Caco-2 (cell line): ENCODE measurements around the gene GREM1. TPM values are rescaled to one million over a fixed set of nuclear protein-coding genes. Genes with fewer than 3 reads are reported as not detected.

Experiments
- BruUV-seq: library from RNA; stranded (reverse); fragments of 400-500 nt; replicated peaks from 2 replicates; lab custom pipeline; 2021; lab: Mats Ljungman, UMichigan
- CTCF ChIA-PET: fragments of 300-600 bp; sonication (Branson Sonifier 250); formaldehyde crosslinking; loops from one replicate; lab custom pipeline; 2022; ENCODE audit warnings: antibody characterized with exemption; lab: Charles Lee
- POLR2A ChIA-PET: fragments of 300-600 bp; sonication (Branson Sonifier 250); formaldehyde crosslinking; loops from one replicate; lab custom pipeline; 2022; ENCODE audit warnings: antibody characterized with exemption; lab: Charles Lee
- DNase-seq, 2 experiments: peaks; one replicate each; pipeline versions ENCODE4 v3.0.0 to v3.0.0-alpha.2; 2020 to 2022
- H3K27me3 ChIP-seq: replicated peaks from 2 replicates; pipeline ENCODE4 v1.6.0; 2011; ENCODE audit warnings: low read length; ENCODE audit not compliant: control insufficient read depth, insufficient read depth
- H3K36me3 ChIP-seq: 2 replicates; pipeline ENCODE4 v1.5.1; 2011; ENCODE audit warnings: low read length; ENCODE audit not compliant: control insufficient read depth, insufficient read depth
- H3K4me1 ChIP-seq: fragments of 250-450 bp; sonication (Bioruptor Pico); 2 replicates; pipeline ENCODE4 v1.5.1; 2020; ENCODE audit warnings: mild to moderate bottlenecking
- H3K4me3 ChIP-seq: 2 replicates; pipeline ENCODE4 v1.5.1; 2011; ENCODE audit warnings: low read depth, mild to moderate bottlenecking, control low read depth, low read length
- H3K9me3 ChIP-seq: fragments of 250-450 bp; sonication (Bioruptor Pico); 2 replicates; pipeline ENCODE4 v1.5.1; 2020; ENCODE audit warnings: mild to moderate bottlenecking, moderate library complexity
- H3K27ac Mint-ChIP-seq: one replicate; pipeline ENCODE4 v1.8.0; 2022; ENCODE audit warnings: mixed read lengths; ENCODE audit not compliant: unreplicated experiment
- H3K27me3 Mint-ChIP-seq: one replicate; pipeline ENCODE4 v1.8.0; 2022; ENCODE audit warnings: mixed read lengths; ENCODE audit not compliant: insufficient read depth, unreplicated experiment
- H3K36me3 Mint-ChIP-seq: one replicate; pipeline ENCODE4 v1.8.0; 2022; ENCODE audit warnings: mild to moderate bottlenecking, mixed read lengths; ENCODE audit not compliant: insufficient read depth, unreplicated experiment
- H3K4me1 Mint-ChIP-seq: one replicate; pipeline ENCODE4 v1.8.0; 2022; ENCODE audit warnings: low read depth, mixed read lengths; ENCODE audit not compliant: unreplicated experiment
- H3K4me3 Mint-ChIP-seq: one replicate; pipeline ENCODE4 v1.8.0; 2022; ENCODE audit warnings: mild to moderate bottlenecking, moderate library complexity, mixed read lengths; ENCODE audit not compliant: unreplicated experiment
- H3K9me3 Mint-ChIP-seq: one replicate; pipeline ENCODE4 v1.8.0; 2022; ENCODE audit warnings: mixed read lengths; ENCODE audit not compliant: unreplicated experiment
- CTCF ChIP-seq, 2 experiments: fragments of 200-600 bp in 1 of 2; IDR thresholded peaks; 1 replicate in 1 of 2; 2 replicates in 1 of 2; pipeline versions ENCODE4 v1.5.1 to v1.8.0; 2011 to 2022; ENCODE audit warnings: antibody characterized with exemption in 1 of 2, control low read depth in 1 of 2, inconsistent platforms in 1 of 2, low read depth in 1 of 2, low read length in 1 of 2, mild to moderate bottlenecking in 1 of 2, moderate library complexity in 1 of 2; ENCODE audit not compliant: insufficient read depth in 1 of 2, severe bottlenecking in 1 of 2, unreplicated experiment in 1 of 2
- intact Hi-C: fragments of 100-400 bp; cut with micrococcal nuclease; formaldehyde crosslinking; loops from one replicate; pipeline ENCODE4 v1.10.0; 2022; ENCODE audit not compliant: unreplicated experiment
- total RNA-seq: library from RNA; stranded (reverse); gene quantifications from 2 replicates; pipeline ENCODE4 v1.2.3, GENCODE V29; 2022

The GREM1 gene
- total RNA-seq, 1 experiment from 2014 or later, result 0.54 TPM

GRCh38 chr15:32700501-32701150 is 17.2 kb upstream of the GREM1 start:
- Histone ChIP-seq H3K9me3 (no peaks in the 10 kb centered on the region), H3K36me3 (no peaks in the 10 kb centered on the region), H3K4me1 (peaks cover 11% of the 10 kb centered on the region), H3K4me3 (no peak overlapping the region), H3K27me3 (no peaks in the 10 kb centered on the region)
- BruUV-seq, result no TSS peak
- POLR2A ChIA-PET, result no interaction called here
- CTCF ChIA-PET, result no interaction called here
- no peak for TF ChIP-seq CTCF (IDR thresholded peaks at IDR 0.05; ENCODE audit: insufficient read depth in 1 of 2, low read depth in 1 of 2, low read length in 1 of 2, severe bottlenecking in 1 of 2, unreplicated experiment in 1 of 2)
- H3K4me1 Mint-ChIP-seq, result no peaks in the 10 kb centered on the region
- no peak overlapping the region for H3K4me3 Mint-ChIP-seq
- H3K9me3 Mint-ChIP-seq, result no peaks in the 10 kb centered on the region
- intact Hi-C loops, result loop anchor here (10.0 kb wide), 1 partner anchor 84 kb away; no protein-coding TSS in a partner anchor
- H3K27me3 Mint-ChIP-seq, result no peaks in the 10 kb centered on the region
- DNase-seq, result peak; percentile 32 to 59
- H3K27ac Mint-ChIP-seq, result peak overlapping the region; percentile 30
- H3K36me3 Mint-ChIP-seq, result no peaks in the 10 kb centered on the region

GRCh38 chr15:32701863-32702262 is 15.9 kb upstream of the GREM1 start:
- no peak overlapping the region for H3K4me3 ChIP-seq
- Mint-ChIP-seq H3K4me3 (no peak overlapping the region), H3K27ac (no peak overlapping the region), H3K4me1 (peaks cover 4% of the 10 kb centered on the region), H3K27me3 (no peaks in the 10 kb centered on the region), H3K36me3 (no peaks in the 10 kb centered on the region), H3K9me3 (no peaks in the 10 kb centered on the region)
- no TSS peak for BruUV-seq
- H3K36me3 ChIP-seq, result no peaks in the 10 kb centered on the region
- peaks cover 19% of the 10 kb centered on the region for H3K4me1 ChIP-seq
- intact Hi-C loops, result loop anchor here (10.0 kb wide), 1 partner anchor 83 kb away; no protein-coding TSS in a partner anchor
- H3K27me3 ChIP-seq, result no peaks in the 10 kb centered on the region
- ChIA-PET POLR2A (no interaction called here), CTCF (no interaction called here)
- no peaks in the 10 kb centered on the region for H3K9me3 ChIP-seq
- TF ChIP-seq CTCF (IDR thresholded peaks at IDR 0.05; ENCODE audit: insufficient read depth in 1 of 2, low read depth in 1 of 2, low read length in 1 of 2, severe bottlenecking in 1 of 2, unreplicated experiment in 1 of 2), result no peak
- no peak for DNase-seq

- no peak for TF ChIP-seq CTCF (IDR thresholded peaks at IDR 0.05; ENCODE audit: insufficient read depth in 1 of 2, low read depth in 1 of 2, low read length in 1 of 2, severe bottlenecking in 1 of 2, unreplicated experiment in 1 of 2)
- no peak for DNase-seq
- Mint-ChIP-seq H3K9me3 (no peaks in the 10 kb centered on the region), H3K27me3 (no peaks in the 10 kb centered on the region), H3K4me1 (peaks cover 12% of the 10 kb centered on the region), H3K27ac (no peak overlapping the region), H3K4me3 (no peak overlapping the region), H3K36me3 (no peaks in the 10 kb centered on the region)
- H3K27me3 ChIP-seq, result no peaks in the 10 kb centered on the region
- POLR2A ChIA-PET, result no interaction called here
- CTCF ChIA-PET, result no interaction called here
- H3K4me3 ChIP-seq, result no peak overlapping the region
- H3K9me3 ChIP-seq, result no peaks in the 10 kb centered on the region
- BruUV-seq, result no TSS peak
- no peaks in the 10 kb centered on the region; the same call in 1 of the 2 replicates for H3K36me3 ChIP-seq
- H3K4me1 ChIP-seq, result peaks cover 30% of the 10 kb centered on the region
- intact Hi-C loops, result loop anchor here (10.0 kb wide), 1 partner anchor 80 kb away; no protein-coding TSS in a partner anchor
Measured at GRCh38 chr15:32704395-32704981, 13.3 kb upstream of the GREM1 start.
